Liver (tissue), 3 donors: ENCODE data around the gene PTPRN2.

Experiments
- CTCF ChIP-seq: fragments of 150-350 bp; IDR thresholded peaks from 2 replicates; pipeline ENCODE4 v1.5.1; 2017; ENCODE audit warnings: improper control_type of control experiment, low read depth, low read length; ENCODE audit not compliant: missing input control
- EGR1 ChIP-seq, 2 donors: IDR thresholded peaks; 2 replicates each; pipeline ENCODE4 v1.6.1; 2016 to 2018; ENCODE audit warnings: antibody characterized with exemption in 2 of 2, low read depth in 2 of 2
- JUND ChIP-seq, 2 donors: IDR thresholded peaks; 2 replicates each; pipeline ENCODE4 v1.6.1; 2016; ENCODE audit warnings: antibody characterized with exemption in 2 of 2
- TAF1 ChIP-seq: conservative IDR thresholded peaks from 2 replicates; pipeline ENCODE4 v1.6.1; 2016; ENCODE audit warnings: antibody characterized with exemption, mild to moderate bottlenecking
- YY1 ChIP-seq: IDR thresholded peaks from 2 replicates; pipeline ENCODE4 v1.6.1; 2016; ENCODE audit warnings: antibody characterized with exemption, mild to moderate bottlenecking
- donor health status: healthy.
- donor health status: healthy.

GRCh38 chr7:158093156-158093796 lies 494.3 kb downstream of the PTPRN2 start:
- TF ChIP-seq CTCF (no peak), TAF1 (no peak), EGR1 (IDR thresholded peaks at IDR 0.05; ENCODE audit: low read depth in 2 of 2) (no peak), YY1 (no peak), JUND (IDR thresholded peaks at IDR 0.05) (no peak)
